GM10266 (cell line): ENCODE measurements around the gene CIB4.

ENCODE experiments used
- DNase-seq: peaks from one replicate; pipeline ENCODE4 v3.0.0; 2012; ENCODE audit errors: extremely low spot score
- CTCF ChIP-seq: IDR thresholded peaks from 2 replicates; pipeline ENCODE4 v1.5.1; 2012; ENCODE audit warnings: mild to moderate bottlenecking, low read depth; ENCODE audit not compliant: control insufficient read depth, insufficient read depth; ENCODE audit errors: missing control alignments

CIB4 gene

DNA sequence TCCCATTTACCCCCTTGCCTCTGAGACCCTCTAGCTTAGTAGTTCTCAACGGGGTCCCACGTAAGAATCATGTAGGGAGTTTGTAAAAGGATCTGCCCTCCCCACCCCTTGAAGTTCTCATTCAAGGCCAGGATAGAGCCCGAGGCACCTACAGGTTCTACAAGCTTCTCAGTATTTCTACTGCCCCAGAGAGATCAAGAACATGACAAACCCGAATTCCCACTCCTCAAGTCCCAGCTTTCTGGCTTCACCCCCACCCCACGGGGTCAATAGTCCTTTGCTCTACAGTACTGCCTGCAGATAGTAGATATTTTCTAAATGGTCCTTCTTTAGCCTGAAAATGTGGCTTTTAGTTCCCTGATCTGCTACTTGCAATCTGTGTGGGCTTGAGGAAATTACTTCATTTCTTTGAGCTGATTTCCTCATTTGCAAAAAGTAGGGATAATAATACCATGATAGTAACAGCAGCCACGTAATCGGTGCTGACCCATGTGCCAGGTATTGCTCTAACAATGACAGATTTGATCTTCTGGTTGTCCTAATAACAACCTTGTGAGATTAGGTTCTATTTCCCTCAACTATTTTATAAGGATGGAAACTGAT, 7.1 kb downstream of the CIB4 start:
- DNase-seq: no peak
- TF ChIP-seq CTCF: no peak

GRCh38 chr2:26633351-26633945, 7.7 kb downstream of the CIB4 start:
- no peak for DNase-seq
- no peak for TF ChIP-seq CTCF

DNA sequence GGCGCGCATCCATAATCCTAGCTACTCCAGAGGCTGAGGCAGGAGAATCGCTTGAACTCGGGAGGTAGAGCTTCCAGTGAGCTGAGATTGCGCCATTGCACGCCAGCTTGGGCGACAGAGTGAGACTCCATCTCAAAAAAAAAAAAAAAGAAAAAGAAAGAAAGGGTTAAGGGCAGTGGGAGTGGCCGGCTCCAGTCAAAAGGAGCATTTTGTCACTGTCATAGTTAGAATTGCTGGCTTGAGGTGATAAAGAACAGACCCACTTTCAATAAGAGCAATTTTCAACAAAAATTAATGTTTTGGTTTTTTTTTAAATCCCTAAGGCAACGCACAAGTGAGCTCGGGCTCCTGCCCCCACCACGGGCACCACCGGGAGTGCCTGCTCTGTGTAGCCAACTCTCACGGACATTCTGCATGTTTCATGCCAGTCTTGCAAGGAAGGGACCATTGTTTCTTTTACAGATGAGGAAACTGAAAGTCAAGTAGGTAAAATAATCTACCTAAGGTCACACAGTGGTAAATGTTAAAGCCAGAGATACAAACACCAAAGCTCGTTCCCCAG, 8.5 kb downstream of the CIB4 start:
- DNase-seq: no peak
- no peak for TF ChIP-seq CTCF

- no peak for DNase-seq
- no peak for TF ChIP-seq CTCF
Observed at GRCh38 chr2:26631401-26632170, 9.6 kb downstream of the CIB4 start.

DNA sequence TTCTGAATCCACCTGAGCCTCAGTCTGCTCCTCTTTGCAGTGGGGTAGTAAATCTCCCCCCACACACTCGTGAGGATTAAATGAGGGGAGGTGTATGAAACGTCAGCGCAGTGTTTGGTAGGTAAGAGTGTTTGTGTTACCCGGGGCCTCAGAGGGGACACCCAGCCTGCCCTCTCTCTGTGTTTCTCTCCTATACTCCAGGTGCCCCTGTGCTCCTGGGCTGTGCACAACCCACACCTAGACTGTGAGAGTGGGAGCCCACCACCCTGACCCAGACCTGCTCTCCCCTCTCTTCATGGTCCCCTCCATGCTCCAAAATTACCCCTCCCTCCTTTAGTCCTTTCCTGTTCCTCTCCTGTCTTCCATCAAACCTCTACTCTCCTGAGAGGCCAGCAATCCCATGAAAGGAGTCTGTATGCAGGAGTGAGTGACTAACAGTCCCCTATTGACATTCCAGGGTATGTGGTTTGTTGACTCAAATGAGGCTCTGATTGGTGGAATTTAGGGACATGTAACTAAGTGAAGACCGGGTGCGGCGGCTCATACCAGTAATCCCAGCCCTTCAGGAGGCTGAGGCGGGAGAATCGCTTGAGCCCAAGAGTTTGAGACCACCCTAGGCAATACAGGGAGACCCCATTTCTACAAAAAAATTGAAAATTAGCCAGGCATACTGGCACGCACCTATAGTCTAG, 10.4 kb downstream of the CIB4 start:
- TF ChIP-seq CTCF: no peak
- DNase-seq: no peak

- no peak for TF ChIP-seq CTCF
- DNase-seq: no peak
Observed at GRCh38 chr2:26630235-26630634, 10.9 kb downstream of the CIB4 start.
